Activated naive CD4-positive, alpha-beta T cell treated with anti-CD3 and anti-CD28 coated beads, Interleukin-2, amount 10 ng/mL, durations not matched to agents 7 days and 5 days (primary cell): ENCODE measurements around the gene RGMA.
A peak's percentile ranks its signal among the peaks of the same experiment; 100 is the strongest.
"Not testable (repeated sequence)": the region's sequence is repeated elsewhere in the genome, so short reads cannot be mapped to it uniquely, and the experiment has no call there.

ENCODE experiments used
- CTCF ChIA-PET: fragments of 350-600 bp; sonication (Branson Sonifier 250); formaldehyde crosslinking; loops from one replicate; lab custom pipeline; 2021; ENCODE audit warnings: antibody characterized with exemption; lab: Charles Lee
- DNase-seq: peaks from one replicate; pipeline ENCODE4 v3.0.0-alpha.2; 2020
- H3K27ac Mint-ChIP-seq: one replicate; pipeline ENCODE4 v1.8.0; 2021; ENCODE audit warnings: mild to moderate bottlenecking, moderate library complexity, mixed read lengths
- H3K27me3 Mint-ChIP-seq: one replicate; pipeline ENCODE4 v1.8.0; 2021; ENCODE audit warnings: mild to moderate bottlenecking, mixed read lengths
- H3K36me3 Mint-ChIP-seq: one replicate; pipeline ENCODE4 v1.8.0; 2021; ENCODE audit warnings: mixed read lengths
- H3K4me1 Mint-ChIP-seq: one replicate; pipeline ENCODE4 v1.8.0; 2021; ENCODE audit warnings: mixed read lengths
- H3K4me3 Mint-ChIP-seq: one replicate; pipeline ENCODE4 v1.8.0; 2021; ENCODE audit warnings: mild to moderate bottlenecking, moderate library complexity, mixed read lengths
- H3K9me3 Mint-ChIP-seq: one replicate; pipeline ENCODE4 v1.8.0; 2021; ENCODE audit warnings: mixed read lengths

The RGMA gene

DNA sequence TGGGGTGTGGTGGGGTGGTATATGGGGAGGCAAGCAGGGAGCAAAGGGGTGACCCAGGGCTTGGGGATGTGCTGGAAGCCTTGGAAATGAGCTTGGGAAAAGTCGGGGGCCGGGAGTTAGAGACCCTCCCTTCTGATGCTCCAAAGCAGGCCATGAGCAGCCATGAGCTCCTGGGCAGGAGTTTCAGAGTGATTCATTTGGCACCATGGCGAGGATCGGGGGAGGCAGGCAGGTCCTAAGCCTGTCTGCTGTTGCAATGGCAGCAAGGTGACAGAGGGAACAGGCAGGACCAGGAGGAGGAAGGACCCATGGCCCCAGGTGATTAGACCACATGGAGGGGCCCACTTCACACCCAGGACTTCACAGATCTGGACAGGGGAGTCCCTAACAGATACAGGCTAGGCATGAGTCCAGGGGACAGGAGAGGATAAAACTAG, 21.3 kb downstream of the RGMA start:
- peaks cover 82% of the 10 kb centered on the region for H3K27me3 Mint-ChIP-seq
- H3K4me1 Mint-ChIP-seq, result peaks cover 8% of the 10 kb centered on the region
- DNase-seq, result no peak

GRCh38 chr15:93066834-93067648, 22.0 kb downstream of the RGMA start:
- Mint-ChIP-seq H3K27ac (no peak overlapping the region), H3K4me1 (peaks cover 3% of the 10 kb centered on the region), H3K4me3 (no peak overlapping the region), H3K36me3 (peaks cover 2% of the 10 kb centered on the region), H3K9me3 (no peaks in the 10 kb centered on the region), H3K27me3 (peaks cover 80% of the 10 kb centered on the region)
- CTCF ChIA-PET, result no interaction called here
- DNase-seq, result peak; percentile 18

More for the DNA sequence above, 21.3 kb downstream of the RGMA start:
- H3K27ac Mint-ChIP-seq, result no peak overlapping the region
- H3K4me3 Mint-ChIP-seq, result no peak overlapping the region
- peaks cover 2% of the 10 kb centered on the region for H3K36me3 Mint-ChIP-seq
- CTCF ChIA-PET, result no interaction called here
- no peaks in the 10 kb centered on the region for H3K9me3 Mint-ChIP-seq

DNA sequence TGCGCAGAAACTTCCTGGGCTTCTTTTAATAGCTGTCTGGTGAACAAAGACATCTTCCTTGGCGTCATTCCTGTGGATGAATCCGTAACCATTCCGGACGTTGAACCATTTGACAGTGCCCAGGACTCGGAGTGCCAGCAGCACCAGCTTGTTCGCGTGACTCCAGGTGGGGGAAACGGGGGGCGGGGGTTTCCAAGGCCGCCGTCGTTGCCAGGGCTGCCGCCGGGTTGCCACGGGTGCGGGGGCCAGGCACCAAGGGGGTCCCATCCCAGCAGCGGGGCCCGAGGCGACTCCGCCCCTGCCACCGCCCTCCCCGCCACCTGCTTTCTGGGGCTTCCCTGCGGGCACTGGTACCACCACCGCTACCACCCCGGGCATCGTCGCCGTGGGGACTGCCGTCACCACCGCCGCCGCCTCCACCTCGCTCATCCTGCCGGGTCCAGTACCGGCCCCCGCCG, 22.8 kb downstream of the RGMA start:
- CTCF ChIA-PET, result no interaction called here
- H3K4me3 Mint-ChIP-seq, result no peak overlapping the region
- no peak overlapping the region for H3K27ac Mint-ChIP-seq
- peaks cover 78% of the 10 kb centered on the region for H3K27me3 Mint-ChIP-seq
- no peaks in the 10 kb centered on the region for H3K36me3 Mint-ChIP-seq
- no peak for DNase-seq
- no peaks in the 10 kb centered on the region for H3K9me3 Mint-ChIP-seq
- H3K4me1 Mint-ChIP-seq, result no peaks in the 10 kb centered on the region

DNA sequence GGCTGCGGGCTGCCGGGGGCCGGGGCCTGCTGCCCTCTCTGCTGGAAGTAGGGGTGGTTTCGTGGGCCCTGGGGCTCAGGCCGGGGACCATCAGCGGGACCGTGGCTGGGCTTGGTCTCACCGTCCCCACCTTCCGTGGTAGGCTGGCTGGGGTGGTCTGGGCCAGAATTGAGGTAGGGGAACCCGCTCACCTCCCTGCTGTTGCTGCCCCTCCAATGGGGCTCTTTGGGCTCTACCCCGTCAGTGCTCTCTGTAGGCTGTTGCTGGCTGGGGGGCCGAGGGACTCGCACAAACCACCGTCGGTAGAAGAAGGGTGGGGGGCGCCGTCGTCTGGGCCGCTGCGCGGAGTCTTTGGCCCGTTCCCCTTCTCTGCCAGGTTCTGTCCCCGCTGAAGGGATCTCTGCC, 23.4 kb downstream of the RGMA start:
- Mint-ChIP-seq H3K4me1 (no peaks in the 10 kb centered on the region), H3K9me3 (no peaks in the 10 kb centered on the region), H3K36me3 (no peaks in the 10 kb centered on the region), H3K27ac (no peak overlapping the region), H3K4me3 (no peak overlapping the region), H3K27me3 (peaks cover 78% of the 10 kb centered on the region)
- DNase-seq, result no peak
- CTCF ChIA-PET, result interaction anchor here (0.6 to 1.1 kb wide), 2 partner anchors 268 to 1341 kb away, joined by 3 to 4 read pairs; no protein-coding TSS in a partner anchor

GRCh38 chr15:93063796-93064690, 25.0 kb downstream of the RGMA start:
- no peak for DNase-seq
- Mint-ChIP-seq H3K4me1 (no peaks in the 10 kb centered on the region), H3K36me3 (no peaks in the 10 kb centered on the region), H3K27me3 (peaks cover 63% of the 10 kb centered on the region), H3K4me3 (no peak overlapping the region), H3K9me3 (no peaks in the 10 kb centered on the region), H3K27ac (no peak overlapping the region)
- CTCF ChIA-PET, result interaction anchor here (0.6 kb wide), 1 partner anchor 433 kb away, joined by 4 read pairs; no protein-coding TSS in a partner anchor

DNA sequence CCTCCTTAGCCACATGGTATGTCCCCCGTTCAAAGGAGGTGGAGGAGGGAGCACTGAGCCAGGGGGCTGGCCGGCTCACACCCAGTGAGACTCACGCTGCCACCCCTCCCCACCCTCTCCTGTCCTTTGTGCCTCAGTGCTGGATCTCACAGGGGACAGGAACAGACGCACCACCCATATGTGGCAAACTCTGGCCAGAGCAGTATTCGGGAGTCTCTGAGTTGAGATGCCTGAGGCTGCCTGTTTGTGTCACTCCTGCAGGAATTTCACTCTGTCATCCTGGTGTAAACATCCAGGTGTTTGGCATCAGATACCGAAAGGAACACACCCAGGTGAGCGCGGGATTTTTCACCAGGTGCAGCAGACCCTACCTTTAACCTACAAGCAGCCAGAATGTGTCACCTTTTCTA, 25.7 kb downstream of the RGMA start:
- Mint-ChIP-seq H3K4me3 (no peak overlapping the region), H3K4me1 (no peaks in the 10 kb centered on the region), H3K27me3 (peaks cover 56% of the 10 kb centered on the region), H3K9me3 (no peaks in the 10 kb centered on the region), H3K27ac (no peak overlapping the region), H3K36me3 (no peaks in the 10 kb centered on the region)
- CTCF ChIA-PET, result no interaction called here
- no peak for DNase-seq

GRCh38 chr15:93062628-93063261, 26.3 kb downstream of the RGMA start:
- CTCF ChIA-PET, DNase-seq, H3K4me1 Mint-ChIP-seq, H3K36me3 Mint-ChIP-seq, H3K9me3 Mint-ChIP-seq, H3K27ac Mint-ChIP-seq, H3K4me3 Mint-ChIP-seq: not testable (repeated sequence)
- peaks cover 58% of the 10 kb centered on the region for H3K27me3 Mint-ChIP-seq

GRCh38 chr15:93060336-93061248, 28.4 kb downstream of the RGMA start:
- no peak overlapping the region for H3K27ac Mint-ChIP-seq
- H3K27me3 Mint-ChIP-seq, result peaks cover 50% of the 10 kb centered on the region
- H3K9me3 Mint-ChIP-seq, result no peaks in the 10 kb centered on the region
- no peaks in the 10 kb centered on the region for H3K36me3 Mint-ChIP-seq
- H3K4me3 Mint-ChIP-seq, result no peak overlapping the region
- no peak for DNase-seq
- H3K4me1 Mint-ChIP-seq, result no peaks in the 10 kb centered on the region
- CTCF ChIA-PET, result interaction anchor here (1.1 to 2.0 kb wide), 2 partner anchors 28 to 30 kb away, joined by 3 to 6 read pairs; no protein-coding TSS in a partner anchor

- Mint-ChIP-seq H3K27ac (no peak overlapping the region), H3K36me3 (no peaks in the 10 kb centered on the region), H3K9me3 (no peaks in the 10 kb centered on the region), H3K4me1 (no peaks in the 10 kb centered on the region), H3K27me3 (peaks cover 46% of the 10 kb centered on the region), H3K4me3 (no peak overlapping the region)
- CTCF ChIA-PET, result interaction anchor here (0.9 to 2.0 kb wide), 2 partner anchors 29 to 1061 kb away, joined by 4 to 6 read pairs; no protein-coding TSS in a partner anchor
- no peak for DNase-seq
Observed at GRCh38 chr15:93059442-93059841, 29.6 kb downstream of the RGMA start.

- Mint-ChIP-seq H3K27ac (no peak overlapping the region), H3K4me3 (no peak overlapping the region), H3K4me1 (no peaks in the 10 kb centered on the region), H3K27me3 (peaks cover 41% of the 10 kb centered on the region), H3K9me3 (no peaks in the 10 kb centered on the region), H3K36me3 (no peaks in the 10 kb centered on the region)
- no peak for DNase-seq
- CTCF ChIA-PET, result interaction anchor here (0.9 to 2.0 kb wide), 4 partner anchors 10 to 1061 kb away, joined by 4 to 6 read pairs (median 4); no protein-coding TSS in a partner anchor
Observed at GRCh38 chr15:93058904-93059427, 30.0 kb downstream of the RGMA start.

GRCh38 chr15:93058128-93058527, 30.9 kb downstream of the RGMA start:
- no peaks in the 10 kb centered on the region for H3K36me3 Mint-ChIP-seq
- no peaks in the 10 kb centered on the region for H3K4me1 Mint-ChIP-seq
- no peak overlapping the region for H3K27ac Mint-ChIP-seq
- no peak overlapping the region for H3K4me3 Mint-ChIP-seq
- no peaks in the 10 kb centered on the region for H3K9me3 Mint-ChIP-seq
- H3K27me3 Mint-ChIP-seq, result peaks cover 33% of the 10 kb centered on the region
- CTCF ChIA-PET, result interaction anchor here (1.0 to 1.2 kb wide), 2 partner anchors 11 to 30 kb away, joined by 4 to 5 read pairs; no protein-coding TSS in a partner anchor
- no peak for DNase-seq

DNA sequence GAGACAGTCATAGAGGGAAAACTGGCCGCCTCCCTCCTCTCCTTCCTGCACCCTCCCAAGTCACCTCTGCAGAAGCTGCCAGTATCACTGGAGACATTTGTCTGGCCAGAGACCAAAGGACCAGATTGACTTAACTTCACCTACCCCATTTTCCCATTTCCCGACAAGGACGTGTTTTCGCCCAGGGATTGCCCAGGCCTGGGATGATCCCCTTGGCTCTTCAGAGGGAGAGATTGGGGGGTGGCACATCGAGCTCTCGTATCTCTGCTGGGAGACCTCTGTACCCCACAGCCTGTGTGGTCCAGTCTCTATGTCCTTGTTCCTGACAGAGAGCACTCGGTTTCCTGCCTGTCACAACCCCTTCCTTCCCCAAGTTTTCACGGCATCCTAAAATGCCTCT, 31.4 kb downstream of the RGMA start:
- H3K36me3 Mint-ChIP-seq, result no peaks in the 10 kb centered on the region
- no peaks in the 10 kb centered on the region for H3K4me1 Mint-ChIP-seq
- no peak overlapping the region for H3K27ac Mint-ChIP-seq
- DNase-seq, result no peak
- peaks cover 28% of the 10 kb centered on the region for H3K27me3 Mint-ChIP-seq
- no peaks in the 10 kb centered on the region for H3K9me3 Mint-ChIP-seq
- no peak overlapping the region for H3K4me3 Mint-ChIP-seq
- CTCF ChIA-PET, result interaction anchor here (1.2 kb wide), 1 partner anchor 30 kb away, joined by 5 read pairs; no protein-coding TSS in a partner anchor

DNA sequence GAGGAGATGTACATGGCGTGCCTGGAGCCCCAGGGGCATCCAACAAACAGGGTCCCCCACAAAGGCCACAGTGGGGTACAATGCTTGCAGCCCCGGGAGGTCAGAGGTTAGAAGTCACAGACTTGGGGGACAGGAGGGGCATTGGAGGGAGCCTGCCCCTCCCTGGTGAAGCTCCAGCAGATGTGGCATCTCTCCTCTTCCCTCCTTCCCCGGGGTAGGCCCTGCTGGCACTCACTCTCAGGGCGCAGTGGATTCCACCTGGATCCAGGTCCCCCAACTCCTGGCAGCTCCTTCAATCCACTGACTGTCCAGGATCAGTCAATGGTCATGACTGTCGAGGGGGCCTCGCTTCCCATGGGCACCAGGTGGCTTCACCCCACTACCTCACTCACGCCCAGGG, 32.2 kb downstream of the RGMA start:
- Mint-ChIP-seq H3K27me3 (peaks cover 25% of the 10 kb centered on the region), H3K4me1 (no peaks in the 10 kb centered on the region), H3K36me3 (no peaks in the 10 kb centered on the region), H3K4me3 (no peak overlapping the region), H3K27ac (no peak overlapping the region), H3K9me3 (no peaks in the 10 kb centered on the region)
- no peak for DNase-seq
- CTCF ChIA-PET, result no interaction called here
